ENCODE measurements around the gene HBQ1. TPM values are rescaled to one million over a fixed set of nuclear protein-coding genes. Genes with fewer than 3 reads are reported as not detected.
"Not testable (repeated sequence)": the region's sequence is repeated elsewhere in the genome, so short reads cannot be mapped to it uniquely, and the experiment has no call there.

HBQ1 gene
- total RNA-seq, 1 experiment from 2014 or later, result not detected

DNA sequence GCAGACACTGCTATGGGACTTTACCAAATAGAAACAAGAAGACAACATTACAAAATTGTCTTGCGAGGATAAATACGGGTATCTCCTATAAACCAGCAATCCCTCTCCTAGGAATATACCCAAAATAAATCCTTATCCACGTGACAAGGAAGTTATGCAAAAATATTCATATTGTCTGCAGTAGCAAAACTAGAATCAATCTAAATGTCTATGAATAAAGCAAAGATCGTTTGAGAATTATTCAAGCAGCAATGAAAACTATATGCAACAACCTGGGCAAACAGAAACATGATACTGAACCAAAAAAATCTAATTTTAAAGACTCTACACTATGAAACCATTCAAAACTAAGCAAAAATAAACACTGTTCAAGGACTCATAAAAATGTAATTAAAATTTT is 39.8 kb downstream of the HBQ1 start:
- H3K4me3 ChIP-seq, result no peak overlapping the region
- no peaks in the 10 kb centered on the region for H3K9me3 ChIP-seq
- H3K27me3 ChIP-seq, result no peaks in the 10 kb centered on the region
- DNase-seq, result no peak
- H3K36me3 ChIP-seq, result peaks cover 84% of the 10 kb centered on the region

DNA sequence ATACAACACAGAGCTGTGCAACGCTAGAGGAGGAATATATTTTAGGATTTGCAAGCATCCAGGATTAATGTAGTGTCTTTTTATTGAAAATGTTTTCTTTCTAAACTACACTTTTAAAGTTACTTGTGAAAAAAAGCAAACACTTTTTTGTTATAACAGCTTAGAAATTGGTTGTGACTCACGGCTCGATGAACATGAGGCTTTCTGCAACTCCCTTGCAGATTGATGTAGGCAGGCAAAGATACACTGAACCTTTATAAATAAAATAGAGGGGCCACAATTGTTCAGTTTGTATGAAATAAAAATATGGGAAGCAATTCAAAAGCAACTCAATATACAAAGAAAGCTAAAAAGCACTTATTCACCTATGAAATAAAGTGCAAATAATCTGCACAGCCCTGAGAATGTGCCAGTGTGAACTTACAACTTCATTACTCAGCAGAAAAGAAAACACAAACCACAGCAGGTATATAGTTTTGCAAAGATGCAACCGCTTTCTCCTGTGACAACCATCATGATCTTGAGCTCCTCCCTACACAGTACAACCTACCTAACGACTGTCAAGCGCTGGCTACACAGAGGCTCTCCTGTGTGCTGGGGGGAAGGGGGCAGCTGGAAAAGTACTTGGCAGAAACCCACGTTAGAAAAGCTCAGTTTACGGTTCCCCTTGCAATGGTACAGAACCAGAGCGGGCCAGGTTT is 48.0 kb downstream of the HBQ1 start:
- H3K4me3 ChIP-seq, result peak overlapping the region; percentile 78
- DNase-seq, result no peak
- peaks cover 51% of the 10 kb centered on the region for H3K36me3 ChIP-seq
- H3K9me3 ChIP-seq, result no peaks in the 10 kb centered on the region
- no peaks in the 10 kb centered on the region for H3K27me3 ChIP-seq

DNA sequence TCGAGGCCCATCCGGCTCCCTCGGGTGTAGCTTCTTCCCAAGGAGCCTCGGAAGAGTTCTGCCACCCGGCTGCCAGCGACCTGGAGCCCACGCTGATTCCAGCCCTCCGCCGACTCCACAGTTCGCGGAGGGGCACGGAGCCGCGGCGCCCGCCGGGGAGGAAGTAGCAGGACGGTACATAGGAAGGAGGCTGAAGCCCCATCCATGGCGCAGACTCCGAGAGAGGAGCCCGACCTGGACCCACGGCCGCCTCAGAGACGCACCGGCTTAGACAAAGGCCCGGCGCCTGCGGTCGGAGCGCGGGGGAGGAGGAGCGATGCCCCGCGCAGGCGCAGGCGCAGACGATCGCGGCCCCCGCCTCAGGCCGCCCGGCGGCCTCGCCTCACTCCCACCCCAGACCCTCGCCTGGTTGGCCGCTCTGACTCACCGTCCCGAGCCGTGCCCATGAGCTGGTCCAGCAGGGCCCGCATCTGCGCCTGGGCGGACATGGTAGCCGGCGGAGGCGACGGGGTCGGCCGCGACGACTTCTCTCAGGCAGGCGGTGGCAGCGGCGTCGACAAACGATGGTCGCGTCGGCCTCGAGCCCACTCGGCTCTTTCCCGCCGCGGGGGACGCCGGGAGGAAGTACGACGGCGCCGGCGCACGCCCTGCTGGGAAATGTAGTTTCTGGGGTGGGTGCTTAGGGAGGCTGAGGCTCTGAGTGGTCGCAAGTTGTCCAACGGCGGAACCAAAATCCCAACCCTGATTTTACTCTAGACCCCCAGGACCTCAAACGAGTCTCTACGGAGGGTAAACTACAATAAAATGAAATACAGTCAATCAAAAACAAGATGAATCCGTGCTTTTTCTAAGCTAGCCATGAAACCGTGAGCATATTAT is 48.8 kb downstream of the HBQ1 start, which contains the start of gene LUC7L:
Gene LUC7L, minus strand, starts transcription at position 598 of the 879 bp plus-strand sequence. Its CDS starts 110 bp downstream, at position 488.
- no peaks in the 10 kb centered on the region for H3K9me3 ChIP-seq
- H3K4me3 ChIP-seq, result peak within 1 kb of the TSS; percentile 78
- DNase-seq, result peak; percentile 92
- no peaks in the 10 kb centered on the region for H3K27me3 ChIP-seq
- peaks cover 45% of the 10 kb centered on the region for H3K36me3 ChIP-seq

DNA sequence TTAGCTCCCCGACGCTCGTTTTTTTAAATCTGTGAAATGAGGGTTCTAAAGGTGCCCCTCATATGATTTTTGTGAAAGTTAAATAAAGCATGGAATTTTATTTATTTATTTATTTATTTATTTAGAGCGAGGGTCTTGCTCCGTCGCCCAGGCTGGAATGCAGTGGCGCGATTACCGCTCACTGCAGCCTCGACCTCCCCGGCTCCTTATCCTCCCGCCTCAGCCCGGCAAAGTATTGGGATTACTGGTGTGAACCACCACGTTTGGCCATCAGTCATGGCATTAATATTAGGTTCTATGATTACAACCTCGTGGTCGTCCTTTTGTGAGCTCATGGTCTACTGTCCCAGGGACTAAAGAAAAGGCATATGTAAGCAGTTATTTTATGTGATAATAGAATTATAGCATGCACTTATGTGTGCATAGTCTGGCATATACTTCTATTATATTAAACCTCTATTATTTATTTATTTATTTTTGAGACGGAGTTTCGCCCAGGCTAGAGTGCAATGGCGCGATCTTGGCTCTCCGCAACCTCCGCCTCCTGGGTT is 49.5 kb downstream of the HBQ1 start:
- H3K27me3 ChIP-seq, result no peaks in the 10 kb centered on the region
- peak overlapping the region; percentile 78 for H3K4me3 ChIP-seq
- H3K36me3 ChIP-seq, result peaks cover 38% of the 10 kb centered on the region
- no peak for DNase-seq
- H3K9me3 ChIP-seq, result no peaks in the 10 kb centered on the region

DNA sequence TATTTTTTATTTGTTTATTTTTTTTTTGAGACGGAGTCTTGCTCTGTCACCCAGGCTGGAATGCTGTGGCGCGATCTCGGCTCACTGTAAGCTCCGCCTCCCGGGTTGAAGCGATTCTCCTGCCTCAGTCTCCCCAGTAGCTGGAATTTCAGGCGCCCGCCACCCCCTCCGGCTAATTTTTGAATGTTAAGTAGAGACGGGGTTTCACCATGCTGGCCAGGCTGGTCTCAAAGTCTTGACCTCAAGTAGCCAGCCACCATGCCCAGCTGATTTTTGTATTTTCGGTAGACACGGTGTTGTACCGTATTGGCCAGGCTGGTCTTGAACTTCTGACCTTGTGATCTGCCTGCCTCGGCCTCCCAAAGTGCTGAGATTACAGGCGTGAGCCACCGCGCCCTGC is 50.1 kb downstream of the HBQ1 start:
- peaks cover 33% of the 10 kb centered on the region for H3K36me3 ChIP-seq
- H3K4me3 ChIP-seq, H3K9me3 ChIP-seq, H3K27me3 ChIP-seq, DNase-seq: not testable (repeated sequence)

Other genes with a start within 250 kb of the HBQ1 start
- gene POLR3K, start 126.9 kb upstream of the HBQ1 start, total RNA-seq (2014; rRNA removed; shearing (Covaris generic); ENCODE audit: low replicate concordance), result 16.4 and 25.5 TPM in 2 replicates
- 33.1 and 87.8 TPM in 2 replicates for gene SNRNP25, start 126.6 kb upstream of the HBQ1 start, total RNA-seq (2014; rRNA removed; shearing (Covaris generic); ENCODE audit: low replicate concordance)
- 4.2 and 12.0 TPM in 2 replicates for gene RHBDF1, start 107.8 kb upstream of the HBQ1 start, total RNA-seq (2014; rRNA removed; shearing (Covaris generic); ENCODE audit: low replicate concordance)
- gene MPG, start 102.2 kb upstream of the HBQ1 start, total RNA-seq (2014; rRNA removed; shearing (Covaris generic); ENCODE audit: low replicate concordance), result 126 and 258 TPM in 2 replicates
- 9.6 and 18.2 TPM in 2 replicates for gene NPRL3, start 41.8 kb upstream of the HBQ1 start, total RNA-seq (2014; rRNA removed; shearing (Covaris generic); ENCODE audit: low replicate concordance)
- gene HBZ, start 27.8 kb upstream of the HBQ1 start, total RNA-seq (2014; rRNA removed; shearing (Covaris generic); ENCODE audit: low replicate concordance), result not detected in 2 replicates
- gene HBM, start 14.5 kb upstream of the HBQ1 start, total RNA-seq (2014; rRNA removed; shearing (Covaris generic); ENCODE audit: low replicate concordance), result not detected in 2 replicates
- gene HBA2, start 7.6 kb upstream of the HBQ1 start, total RNA-seq (2014; rRNA removed; shearing (Covaris generic); ENCODE audit: low replicate concordance), result not detected in 2 replicates
- gene HBA1, start 3.8 kb upstream of the HBQ1 start, total RNA-seq (2014; rRNA removed; shearing (Covaris generic); ENCODE audit: low replicate concordance), result not detected in 2 replicates
- 45.1 and 58.4 TPM in 2 replicates for gene LUC7L, start 49.0 kb downstream of the HBQ1 start, total RNA-seq (2014; rRNA removed; shearing (Covaris generic); ENCODE audit: low replicate concordance)
- gene FAM234A, start 54.4 kb downstream of the HBQ1 start, total RNA-seq (2014; rRNA removed; shearing (Covaris generic); ENCODE audit: low replicate concordance), result 65.6 and 106 TPM in 2 replicates
- gene RGS11, start 95.5 kb downstream of the HBQ1 start, total RNA-seq (2014; rRNA removed; shearing (Covaris generic); ENCODE audit: low replicate concordance), result not detected in 2 replicates
- gene ARHGDIG, start 100.1 kb downstream of the HBQ1 start, total RNA-seq (2014; rRNA removed; shearing (Covaris generic); ENCODE audit: low replicate concordance), result 5.9 TPM in 1 of 2 replicates, not detected in the other
- 3.1 TPM in 1 of 2 replicates, not detected in the other for gene PDIA2, start 102.7 kb downstream of the HBQ1 start, total RNA-seq (2014; rRNA removed; shearing (Covaris generic); ENCODE audit: low replicate concordance)
- gene AXIN1, start 172.3 kb downstream of the HBQ1 start, total RNA-seq (2014; rRNA removed; shearing (Covaris generic); ENCODE audit: low replicate concordance), result 46.9 and 48.3 TPM in 2 replicates
- 172 and 192 TPM in 2 replicates for gene MRPL28, start 190.1 kb downstream of the HBQ1 start, total RNA-seq (2014; rRNA removed; shearing (Covaris generic); ENCODE audit: low replicate concordance)
- gene PGAP6, start 201.5 kb downstream of the HBQ1 start, total RNA-seq (2014; rRNA removed; shearing (Covaris generic); ENCODE audit: low replicate concordance), result 34.2 and 35.5 TPM in 2 replicates
- 188 and 350 TPM in 2 replicates for gene NME4, start 216.7 kb downstream of the HBQ1 start, total RNA-seq (2014; rRNA removed; shearing (Covaris generic); ENCODE audit: low replicate concordance)
- gene DECR2, start 221.4 kb downstream of the HBQ1 start, total RNA-seq (2014; rRNA removed; shearing (Covaris generic); ENCODE audit: low replicate concordance), result 31.6 and 37.1 TPM in 2 replicates
- gene RAB11FIP3, start 245.2 kb downstream of the HBQ1 start, total RNA-seq (2014; rRNA removed; shearing (Covaris generic); ENCODE audit: low replicate concordance), result 33.1 and 42.8 TPM in 2 replicates

Data from MG63 (cell line).